Measurements from ENCODE around the gene INPP4B.

INPP4B gene

GRCh38 chr4:142473218-142473959, 372.7 kb downstream of the INPP4B start:
- no peak for DNase-seq (ENCODE audit: low read depth)
- no peak overlapping the region for H3K4me3 ChIP-seq (ENCODE audit: low read length)
- TF ChIP-seq, protein P1, sequence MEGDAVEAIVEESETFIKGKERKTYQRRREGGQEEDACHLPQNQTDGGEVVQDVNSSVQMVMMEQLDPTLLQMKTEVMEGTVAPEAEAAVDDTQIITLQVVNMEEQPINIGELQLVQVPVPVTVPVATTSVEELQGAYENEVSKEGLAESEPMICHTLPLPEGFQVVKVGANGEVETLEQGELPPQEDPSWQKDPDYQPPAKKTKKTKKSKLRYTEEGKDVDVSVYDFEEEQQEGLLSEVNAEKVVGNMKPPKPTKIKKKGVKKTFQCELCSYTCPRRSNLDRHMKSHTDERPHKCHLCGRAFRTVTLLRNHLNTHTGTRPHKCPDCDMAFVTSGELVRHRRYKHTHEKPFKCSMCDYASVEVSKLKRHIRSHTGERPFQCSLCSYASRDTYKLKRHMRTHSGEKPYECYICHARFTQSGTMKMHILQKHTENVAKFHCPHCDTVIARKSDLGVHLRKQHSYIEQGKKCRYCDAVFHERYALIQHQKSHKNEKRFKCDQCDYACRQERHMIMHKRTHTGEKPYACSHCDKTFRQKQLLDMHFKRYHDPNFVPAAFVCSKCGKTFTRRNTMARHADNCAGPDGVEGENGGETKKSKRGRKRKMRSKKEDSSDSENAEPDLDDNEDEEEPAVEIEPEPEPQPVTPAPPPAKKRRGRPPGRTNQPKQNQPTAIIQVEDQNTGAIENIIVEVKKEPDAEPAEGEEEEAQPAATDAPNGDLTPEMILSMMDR (conservative IDR thresholded peaks at IDR 0.05; ENCODE audit: low read length): no peak

GRCh38 chr4:142467088-142467487, 379.0 kb downstream of the INPP4B start:
- DNase-seq (ENCODE audit: low read depth): no peak
- TF ChIP-seq, protein P1 (conservative IDR thresholded peaks at IDR 0.05; ENCODE audit: low read length): no peak
- no peak overlapping the region for H3K4me3 ChIP-seq (ENCODE audit: low read length)

DNA sequence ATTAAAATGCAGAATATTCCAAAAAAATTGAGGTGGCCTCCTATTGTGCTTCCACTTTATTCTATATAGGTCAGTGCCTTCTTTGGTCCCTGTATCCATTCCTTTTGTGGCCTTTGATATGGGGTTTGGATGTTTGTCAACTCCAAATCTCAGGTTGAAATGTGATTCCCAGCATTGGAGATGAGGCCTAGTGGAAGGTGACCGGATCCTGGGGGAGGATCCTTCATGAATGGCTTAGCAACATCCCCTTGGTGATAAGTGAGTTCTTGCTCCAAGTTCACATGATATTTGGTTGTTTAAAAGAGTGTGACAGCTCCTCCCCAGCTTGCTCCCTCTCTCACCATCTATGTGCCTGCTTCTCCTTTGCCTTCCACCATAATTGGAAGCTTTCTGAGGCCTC, 380.6 kb downstream of the INPP4B start:
- H3K4me3 ChIP-seq (ENCODE audit: low read length): no peak overlapping the region
- DNase-seq (ENCODE audit: low read depth): no peak
- TF ChIP-seq, protein P1 (conservative IDR thresholded peaks at IDR 0.05; ENCODE audit: low read length): no peak

- TF ChIP-seq, protein P1 (conservative IDR thresholded peaks at IDR 0.05; ENCODE audit: low read length): no peak
- no peak for DNase-seq (ENCODE audit: low read depth)
Measured at GRCh38 chr4:142463206-142463605, 382.9 kb downstream of the INPP4B start.

DNA sequence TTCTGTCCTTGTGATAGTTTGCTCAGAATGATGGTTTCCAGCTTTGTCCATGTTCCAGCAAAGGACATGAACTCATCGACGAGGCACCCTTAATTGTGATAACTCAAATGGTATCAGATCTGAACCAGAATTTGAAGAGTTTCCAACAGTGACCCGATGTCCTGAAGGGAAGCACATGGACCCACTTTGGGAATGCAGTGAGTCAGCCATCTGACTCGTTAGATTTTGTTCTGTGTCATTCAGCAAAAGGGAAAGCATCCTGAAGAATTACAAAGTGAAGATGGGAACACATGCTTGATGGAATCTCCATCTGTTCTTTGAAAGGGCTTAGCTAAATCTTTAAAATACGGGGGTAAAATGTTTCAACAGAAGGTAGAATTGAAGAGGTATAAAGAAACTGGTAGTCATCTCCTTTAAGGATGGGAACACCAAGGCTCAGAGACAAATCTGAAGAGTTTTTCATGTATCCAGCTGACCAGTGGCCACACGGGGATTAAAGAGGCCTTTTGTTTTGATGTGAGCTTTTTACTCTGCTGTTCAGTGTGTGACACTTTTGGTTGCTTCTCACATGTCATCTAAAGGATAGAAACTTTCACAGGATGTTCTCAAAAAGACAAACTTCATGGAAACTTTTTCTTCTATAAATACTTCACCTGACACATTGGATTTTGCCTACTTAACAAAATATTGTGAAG, 393.8 kb downstream of the INPP4B start:
- peak; percentile 65 for DNase-seq (ENCODE audit: low read depth)
- H3K4me3 ChIP-seq (ENCODE audit: low read length): no peak overlapping the region
- TF ChIP-seq, protein P1 (conservative IDR thresholded peaks at IDR 0.05; ENCODE audit: low read length): no peak

More at GRCh38 chr4:142463206-142463605, 382.9 kb downstream of the INPP4B start:
- H3K4me3 ChIP-seq (ENCODE audit: low read length): no peak overlapping the region

DNA sequence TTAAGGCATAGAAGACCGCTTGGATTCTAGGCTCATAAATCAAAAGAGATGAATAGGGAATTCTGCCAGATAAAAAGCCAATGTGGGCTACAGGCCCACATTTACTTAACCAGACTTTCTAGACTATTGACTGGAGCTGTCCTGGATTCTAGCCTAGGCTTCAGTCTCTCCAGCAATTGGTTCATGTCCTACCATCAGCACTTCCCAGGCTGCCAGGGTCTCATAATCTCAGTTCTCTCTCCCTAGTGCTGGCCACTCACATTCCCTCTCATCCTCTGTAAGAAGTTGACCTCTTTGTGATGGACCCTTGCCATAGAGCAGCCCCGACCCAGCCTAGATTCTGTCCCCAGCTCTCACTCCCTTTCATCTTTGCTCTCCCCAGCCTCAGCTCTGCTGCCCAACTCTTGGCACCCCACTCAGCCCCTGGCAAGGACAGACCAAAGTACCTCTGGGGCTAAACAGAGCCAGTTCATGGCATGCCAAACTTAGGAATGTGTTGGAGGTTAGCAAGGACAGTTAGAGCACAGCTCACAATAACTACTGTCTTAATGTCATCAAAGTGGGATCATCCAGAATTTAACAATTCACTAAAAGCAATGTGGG, 396.2 kb downstream of the INPP4B start:
- no peak for DNase-seq (ENCODE audit: low read depth)
- H3K4me3 ChIP-seq (ENCODE audit: low read length): no peak overlapping the region
- TF ChIP-seq, protein P1 (conservative IDR thresholded peaks at IDR 0.05; ENCODE audit: low read length): no peak
